GM12878 (cell line): Measurements from ENCODE around the gene ESR2. TPM values are rescaled to one million over a fixed set of nuclear protein-coding genes. Genes with fewer than 3 reads are reported as not detected.

Experiments used
- ATAC-seq: fragments of 200-7000 bp; cut with Tn5 transposase; 3 replicates; pipeline ENCODE4 v1.9.1; 2020; ENCODE audit warnings: mild to moderate bottlenecking, moderate library complexity
- BruUV-seq: library from RNA; stranded (reverse); fragments of 400-500 nt; replicated peaks from 2 replicates; lab custom pipeline; 2021; lab: Mats Ljungman, UMichigan
- CTCF ChIA-PET: fragments of 300-600 bp; sonication (Branson Sonifier 250); formaldehyde crosslinking; extraction: SDS; loops from one replicate; lab custom pipeline; 2021; ENCODE audit warnings: inconsistent platforms; lab: Yijun Ruan, JAX
- POLR2A ChIA-PET: fragments of 350-600 bp; formaldehyde crosslinking; extraction: SDS; loops from one replicate; lab custom pipeline; 2021; ENCODE audit warnings: inconsistent platforms; lab: Charles Lee
- RAD21 ChIA-PET: fragments of 300-600 bp; sonication (Branson Sonifier 250); formaldehyde crosslinking; loops from one replicate; lab custom pipeline; 2023; ENCODE audit warnings: antibody characterized with exemption; ENCODE audit not compliant: unreplicated experiment; lab: Charles Lee
- SMC1A ChIA-PET: fragments of 300-600 bp; sonication (Branson Sonifier 250); formaldehyde crosslinking; loops from one replicate; lab custom pipeline; 2023; ENCODE audit not compliant: unreplicated experiment, uncharacterized antibody; lab: Charles Lee
- DNase-seq: peaks from one replicate; pipeline ENCODE4 v3.0.0-alpha.2; 2011; ENCODE audit warnings: low read depth, low spot score
- FAIRE-seq: peaks from 3 replicates; lab custom pipeline; 2011; peaks lifted over from hg19 to GRCh38; lab: Jason Lieb, UNC
- H2AFZ ChIP-seq: 2 replicates; pipeline ENCODE4 v1.6.0; 2011; ENCODE audit warnings: low read depth, low read length, control low read depth; ENCODE audit not compliant: control insufficient read depth
- H3K27ac ChIP-seq: 2 replicates; pipeline ENCODE4 v1.5.1; 2011; ENCODE audit warnings: control low read depth; ENCODE audit not compliant: control insufficient read depth, insufficient read depth
- H3K27me3 ChIP-seq, 2 experiments: replicated peaks in 1 of 2; 2 replicates each; pipeline versions ENCODE4 v1.6.0 to v1.6.1; 2011; ENCODE audit warnings: low read length in 1 of 2; ENCODE audit not compliant: control insufficient read depth in 2 of 2, insufficient read depth in 2 of 2
- H3K36me3 ChIP-seq, 2 experiments: 2 replicates each; pipeline ENCODE4 v1.5.1; 2011; ENCODE audit warnings: low read length in 1 of 2; ENCODE audit not compliant: control insufficient read depth in 2 of 2, insufficient read depth in 2 of 2
- H3K4me1 ChIP-seq: 2 replicates; pipeline ENCODE4 v1.6.1; 2011; ENCODE audit warnings: mild to moderate bottlenecking, low read length, moderate library complexity, mixed read lengths; ENCODE audit not compliant: control insufficient read depth, insufficient read depth
- H3K4me2 ChIP-seq: 2 replicates; pipeline ENCODE4 v1.6.0; 2011; ENCODE audit warnings: control low read depth; ENCODE audit not compliant: control insufficient read depth, insufficient read depth
- H3K4me3 ChIP-seq: fragments of 200-600 bp; sonication (generic); 2 replicates; pipeline ENCODE4 v1.5.1; 2016
- H3K79me2 ChIP-seq: 2 replicates; pipeline ENCODE4 v1.6.0; 2011; ENCODE audit warnings: low read length; ENCODE audit not compliant: control insufficient read depth, insufficient read depth
- H3K9ac ChIP-seq: 2 replicates; pipeline ENCODE4 v1.8.0; 2011; ENCODE audit warnings: low read length, control low read depth, mixed read lengths; ENCODE audit not compliant: control insufficient read depth, insufficient read depth
- H3K9me3 ChIP-seq: replicated peaks from 3 replicates; pipeline ENCODE4 v1.5.1; 2011; ENCODE audit warnings: mild to moderate bottlenecking, low read length; ENCODE audit not compliant: control insufficient read depth, insufficient read depth
- H4K20me1 ChIP-seq: 2 replicates; pipeline ENCODE4 v1.6.0; 2011; ENCODE audit not compliant: control insufficient read depth, insufficient read depth
- ASH2L ChIP-seq: fragments of 300-600, 200-600 bp; sonication (generic); IDR thresholded peaks from 2 replicates; pipeline ENCODE4 v1.6.1; 2017; ENCODE audit warnings: low read depth, mild to moderate bottlenecking, borderline replicate concordance
- CBX5 ChIP-seq: sonication (generic); IDR thresholded peaks from 2 replicates; pipeline ENCODE4 v1.6.1; 2016; ENCODE audit warnings: low read depth, moderate library complexity, mild to moderate bottlenecking, inconsistent platforms
- CREB1 ChIP-seq: IDR thresholded peaks from 2 replicates; pipeline ENCODE4 v1.6.1; 2012; ENCODE audit warnings: low read depth, mild to moderate bottlenecking, inconsistent platforms
- CREM ChIP-seq: IDR thresholded peaks from 2 replicates; pipeline ENCODE4 v1.6.1; 2014; ENCODE audit warnings: antibody characterized with exemption, low read depth
- E2F4 ChIP-seq: IDR thresholded peaks from 2 replicates; pipeline ENCODE4 v1.6.1; 2012; ENCODE audit warnings: low read depth, low read length, improper control_type of control experiment
- NFYA ChIP-seq: IDR thresholded peaks from 2 replicates; pipeline ENCODE4 v1.6.1; 2011; ENCODE audit warnings: low read depth, mild to moderate bottlenecking, low read length, improper control_type of control experiment, borderline replicate concordance
- PBX3 ChIP-seq: IDR thresholded peaks from 2 replicates; pipeline ENCODE4 v1.6.1; 2011; ENCODE audit warnings: mild to moderate bottlenecking, low read depth, low read length, moderate library complexity; ENCODE audit not compliant: insufficient replicate concordance
- PKNOX1 ChIP-seq: fragments of 450-650 bp; IDR thresholded peaks from 2 replicates; pipeline ENCODE4 v1.6.1; 2016; ENCODE audit warnings: mild to moderate bottlenecking
- POLR2A ChIP-seq: IDR thresholded peaks from 2 replicates; pipeline ENCODE4 v1.6.1; 2011; ENCODE audit warnings: low read depth, mild to moderate bottlenecking, low read length
- RCOR1 ChIP-seq: conservative IDR thresholded peaks from 2 replicates; pipeline ENCODE4 v1.6.1; 2012; ENCODE audit warnings: low read depth, low read length, improper control_type of control experiment
- RFX5 ChIP-seq: IDR thresholded peaks from 2 replicates; pipeline ENCODE4 v1.6.1; 2011; ENCODE audit warnings: low read depth, low read length, improper control_type of control experiment
- SMARCA5 ChIP-seq: fragments of 450-650 bp; IDR thresholded peaks from 2 replicates; pipeline ENCODE4 v1.6.1; 2017; ENCODE audit warnings: mild to moderate bottlenecking
- STAT3 ChIP-seq: IDR thresholded peaks from 2 replicates; pipeline ENCODE4 v1.6.1; 2011; ENCODE audit warnings: low read depth, low read length, improper control_type of control experiment
- YY1 ChIP-seq: IDR thresholded peaks from 2 replicates; pipeline ENCODE4 v1.6.1; 2011; ENCODE audit warnings: low read depth, mild to moderate bottlenecking, low read length
- ZNF24 ChIP-seq: fragments of 450-650 bp; IDR thresholded peaks from 2 replicates; pipeline ENCODE4 v1.6.1; 2017; ENCODE audit warnings: antibody characterized with exemption, mild to moderate bottlenecking
- WGBS: methylation state at CpG from one replicate; pipeline ENCODE4 v1.1.6; 2016; ENCODE audit warnings: low lambda C conversion rate; ENCODE audit not compliant: insufficient replicate concordance, insufficient coverage; ENCODE audit errors: missing lambda C conversion rate; 5-methylcytosine and 5-hydroxymethylcytosine counted together
- in situ Hi-C: fragments of 300-500 bp; cut with MboI; formaldehyde crosslinking; loops from 9 replicates; pipeline ENCODE4 v1.14.3; 2018; ENCODE audit warnings: mixed read lengths
- intact Hi-C: fragments of 100-400 bp; cut with micrococcal nuclease; formaldehyde crosslinking; loops from one replicate; pipeline ENCODE4 v1.14.2; 2022; ENCODE audit not compliant: unreplicated experiment
- polyA plus RNA-seq, 11 experiments: library from polyadenylated mRNA; depleted of rRNA in 4 of 11; unstranded in 6 of 11; stranded (reverse) in 5 of 11; fragments of >200 nt; fragmentation: Nextera tagmentation in 4 of 11; fragmentation: Illumina TruSeq in 1 of 11; extraction: Ambion mirVana in 4 of 11; extraction: Trizol in 1 of 11; gene quantifications; 1 replicate in 1 of 11; 2 replicates in 10 of 11; pipeline versions ENCODE4 v1.2.1 to v1.2.3, GENCODE V29; 2011 to 2016; ENCODE audit warnings: inconsistent platforms in 2 of 11, missing spikeins in 2 of 11, low read depth in 1 of 11
- total RNA-seq, 4 experiments: library from RNA; depleted of rRNA in 3 of 4; stranded (reverse); fragments of >200 nt in 3 of 4; fragmentation: Illumina TruSeq in 1 of 4; extraction: Trizol in 1 of 4; gene quantifications; 2 replicates each; pipeline versions ENCODE4 v1.2.1 to v1.2.3, GENCODE V29; 2013 to 2021

The ESR2 gene
- total and polyA plus RNA-seq, 10 of the 15 experiments (the other 5 are each of a cell fraction or from before 2014, with no cell fraction given): 0.29 to 2.6 (median 0.81) TPM

GRCh38 chr14:64185184-64185583 lies 109.0 kb downstream of the ESR2 start:
- TF ChIP-seq RFX5: no peak
- FAIRE-seq (no peak), DNase-seq (no peak), ATAC-seq (no peak)
- Histone ChIP-seq H3K36me3 (peaks cover 0 to 4% of the 10 kb centered on the region in 2 experiments; a peak in 2 of 4 replicates), H3K79me2 (no peaks in the 10 kb centered on the region), H3K9ac (no peak overlapping the region), H2AFZ (no peak overlapping the region), H3K27ac (no peak overlapping the region), H3K4me3 (no peak overlapping the region), H3K27me3 (no peaks in the 10 kb centered on the region), H3K9me3 (no peaks in the 10 kb centered on the region), H3K4me1 (no peaks in the 10 kb centered on the region), H3K4me2 (no peak overlapping the region), H4K20me1 (no peaks in the 10 kb centered on the region)
- POLR2A ChIA-PET: interaction anchor here (1.3 kb wide), 1 partner anchor 52 kb away, joined by 3 read pairs; no protein-coding TSS in a partner anchor
- WGBS: 100% methylated on average over 1 of the region's 1 CpG
- CTCF ChIA-PET: no interaction called here
- RAD21 ChIA-PET: no interaction called here
- SMC1A ChIA-PET: interaction anchor here (0.8 to 1.6 kb wide), 3 partner anchors 9 to 50 kb away, joined by 3 to 4 read pairs (median 3); no protein-coding TSS in a partner anchor
- in situ Hi-C loops: no loop called here
- intact Hi-C loops: no loop called here
- no TSS peak for BruUV-seq

GRCh38 chr14:64184103-64184729 lies 110.0 kb downstream of the ESR2 start:
- in situ Hi-C loops: no loop called here
- BruUV-seq: no TSS peak
- ChIA-PET CTCF (interaction anchor here (0.6 to 1.1 kb wide), 4 partner anchors 10 to 551 kb away, joined by 3 to 7 read pairs (median 3); partner anchors contain the start of gene ESR2), RAD21 (no interaction called here), SMC1A (interaction anchor here (0.8 to 1.6 kb wide), 2 partner anchors 10 to 51 kb away, joined by 3 to 4 read pairs; no protein-coding TSS in a partner anchor), POLR2A (interaction anchor here (1.3 kb wide), 1 partner anchor 53 kb away, joined by 3 read pairs; no protein-coding TSS in a partner anchor)
- H3K27me3 ChIP-seq: no peaks in the 10 kb centered on the region
- H3K4me1 ChIP-seq: no peaks in the 10 kb centered on the region
- no peaks in the 10 kb centered on the region for H3K9me3 ChIP-seq
- DNase-seq (no peak), FAIRE-seq (no peak), ATAC-seq (no peak)
- no peak overlapping the region for H3K27ac ChIP-seq
- H3K4me3 ChIP-seq: no peak overlapping the region
- H3K36me3 ChIP-seq: peaks cover 0 to 7% of the 10 kb centered on the region in 2 experiments; a peak in 2 of 4 replicates
- no peaks in the 10 kb centered on the region for H4K20me1 ChIP-seq
- no peak overlapping the region for H3K9ac ChIP-seq
- no peaks in the 10 kb centered on the region for H3K79me2 ChIP-seq
- no peak overlapping the region for H3K4me2 ChIP-seq
- intact Hi-C loops: no loop called here
- no peak overlapping the region for H2AFZ ChIP-seq
- WGBS: 98% methylated on average over 7 of the region's 7 CpGs
- TF ChIP-seq STAT3 (no peak), CREM (no peak), ZNF24 (no peak), YY1 (no peak), ASH2L (no peak), POLR2A (no peak), PBX3 (no peak), SMARCA5 (no peak), E2F4 (no peak), CREB1 (no peak), NFYA (no peak), CBX5 (no peak), PKNOX1 (no peak), RCOR1 (no peak)
